NCI-H748 treated with DMSO at 0.1 percent for 48 hours (cell line): ENCODE data around the gene KLHL33.

ENCODE experiments used
- DNase-seq: peaks from one replicate; lab custom pipeline; 2025; lab: John Stamatoyannopoulos, UW

KLHL33 gene

GRCh38 chr14:20376071-20376588 lies 59.8 kb downstream of the KLHL33 start:
- DNase-seq = no peak
